PC-9 (cell line): ENCODE results near the gene TGM2. TPM values are rescaled to one million over a fixed set of nuclear protein-coding genes. Genes with fewer than 3 reads are reported as not detected.

Experiments
- BruUV-seq: library from RNA; stranded (reverse); fragments of 400-500 nt; replicated peaks from 2 replicates; lab custom pipeline; 2021; lab: Mats Ljungman, UMichigan
- CTCF ChIA-PET: fragments of 300-600 bp; sonication (Branson Sonifier 250); formaldehyde crosslinking; loops from one replicate; lab custom pipeline; 2022; ENCODE audit warnings: antibody characterized with exemption; lab: Charles Lee
- POLR2A ChIA-PET: fragments of 300-600 bp; sonication (Branson Sonifier 250); formaldehyde crosslinking; loops from one replicate; lab custom pipeline; 2022; ENCODE audit warnings: antibody characterized with exemption; ENCODE audit not compliant: unreplicated experiment; lab: Charles Lee
- DNase-seq, 2 experiments: peaks; one replicate each; pipeline versions ENCODE4 v3.0.0 to v3.0.0-alpha.2; 2015 to 2022; ENCODE audit warnings: mixed read lengths in 1 of 2
- H2AFZ ChIP-seq: fragments of 200-600 bp; sonication (generic); 2 replicates; pipeline ENCODE4 v1.8.1; 2017; ENCODE audit warnings: antibody characterized with exemption
- H3F3A ChIP-seq: fragments of 200-600 bp; sonication (generic); 2 replicates; pipeline ENCODE4 v1.8.1; 2017; ENCODE audit warnings: antibody characterized with exemption, mild to moderate bottlenecking, low read depth; ENCODE audit not compliant: insufficient read depth
- H3K27ac ChIP-seq: fragments of 200-600 bp; sonication (generic); 2 replicates; pipeline ENCODE4 v1.6.1; 2016; ENCODE audit warnings: mixed run types
- H3K27me3 ChIP-seq: fragments of 200-600 bp; sonication (generic); 2 replicates; pipeline ENCODE4 v1.6.1; 2016; ENCODE audit warnings: low read depth, mixed run types; ENCODE audit not compliant: insufficient read depth
- H3K36me3 ChIP-seq: fragments of 200-600 bp; sonication (generic); 2 replicates; pipeline ENCODE4 v1.6.1; 2016; ENCODE audit warnings: low read depth, mixed run types
- H3K4me1 ChIP-seq: fragments of 200-600 bp; sonication (generic); replicated peaks from 2 replicates; pipeline ENCODE4 v1.6.1; 2016; ENCODE audit warnings: mixed run types; ENCODE audit not compliant: insufficient read depth
- H3K4me2 ChIP-seq: fragments of 200-600 bp; sonication (generic); 2 replicates; pipeline ENCODE4 v1.6.1; 2017; ENCODE audit warnings: mixed run types
- H3K4me3 ChIP-seq: fragments of 200-600 bp; sonication (generic); 2 replicates; pipeline ENCODE4 v1.6.1; 2016; ENCODE audit warnings: mixed run types
- H3K79me2 ChIP-seq: fragments of 200-600 bp; sonication (generic); 2 replicates; pipeline ENCODE4 v1.6.1; 2017; ENCODE audit warnings: low read depth, mixed run types
- H3K9me2 ChIP-seq: fragments of 200-600 bp; sonication (generic); 2 replicates; pipeline ENCODE4 v1.8.1; 2017; ENCODE audit warnings: mild to moderate bottlenecking; ENCODE audit not compliant: insufficient read depth
- H3K9me3 ChIP-seq: fragments of 200-600 bp; sonication (generic); 2 replicates; pipeline ENCODE4 v1.8.1; 2016; ENCODE audit warnings: low read depth; ENCODE audit not compliant: insufficient read depth
- H4K20me1 ChIP-seq: fragments of 200-600 bp; sonication (generic); 2 replicates; pipeline ENCODE4 v1.8.1; 2017; ENCODE audit not compliant: insufficient read depth
- EZH2 ChIP-seq: fragments of 200-600 bp; sonication (generic); IDR thresholded peaks from 2 replicates; pipeline ENCODE4 v1.8.0; 2017; ENCODE audit warnings: antibody characterized with exemption, low read depth
- intact Hi-C: fragments of 100-400 bp; cut with micrococcal nuclease; formaldehyde crosslinking; loops from one replicate; pipeline ENCODE4 v1.10.0; 2022; ENCODE audit not compliant: unreplicated experiment
- total RNA-seq: library from RNA; stranded (reverse); gene quantifications from 2 replicates; pipeline ENCODE4 v1.2.3, GENCODE V29; 2021
- TF ChIP-seq, protein P1 (sequence below): fragments of 200-600 bp; sonication (generic); conservative IDR thresholded peaks from 2 replicates; pipeline ENCODE4 v1.6.1; 2017; ENCODE audit warnings: mixed run types, antibody characterized with exemption, mild to moderate bottlenecking, moderate library complexity

The TGM2 gene
- total RNA-seq, 1 experiment from 2014 or later, result 333 TPM

DNA sequence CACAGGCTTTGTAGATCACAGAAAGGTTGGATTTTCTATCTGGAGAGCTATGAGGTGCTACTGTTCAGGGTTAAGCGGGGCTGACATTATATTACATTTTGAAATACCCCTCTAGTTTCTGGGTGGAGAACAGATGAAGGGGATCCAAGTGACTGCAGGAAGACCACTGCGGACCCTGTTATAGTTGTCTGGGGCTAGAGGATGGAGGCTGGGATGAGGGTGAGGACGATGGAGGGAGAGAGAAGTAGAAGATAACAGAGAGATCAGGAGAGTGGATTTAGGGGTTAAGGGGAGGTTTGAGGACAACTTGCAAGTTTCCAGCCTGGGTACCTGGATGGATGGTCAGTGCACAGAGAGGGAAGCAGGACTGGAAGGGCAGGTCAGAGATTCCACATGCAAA is 43.5 kb upstream of the TGM2 start:
- DNase-seq, result no peak
- Histone ChIP-seq H3K4me3 (no peak overlapping the region), H3K27ac (0 out of 2 replicates have a peak overlapping the region, but pooled peaks have one; percentile 9), H3K79me2 (no peaks in the 10 kb centered on the region), H4K20me1 (no peaks in the 10 kb centered on the region), H3K36me3 (no peaks in the 10 kb centered on the region), H3K27me3 (no peaks in the 10 kb centered on the region), H3F3A (peaks cover 8% of the 10 kb centered on the region; the same call in 1 of the 2 replicates), H3K4me1 (peaks cover 17% of the 10 kb centered on the region), H2AFZ (0 out of 2 replicates have a peak overlapping the region, but pooled peaks have one; percentile 28), H3K9me3 (no peaks in the 10 kb centered on the region), H3K4me2 (peak overlapping the region; percentile 46), H3K9me2 (no peaks in the 10 kb centered on the region)
- POLR2A ChIA-PET, result no interaction called here
- no TSS peak for BruUV-seq
- no peak for TF ChIP-seq EZH2
- TF ChIP-seq, protein P1, sequence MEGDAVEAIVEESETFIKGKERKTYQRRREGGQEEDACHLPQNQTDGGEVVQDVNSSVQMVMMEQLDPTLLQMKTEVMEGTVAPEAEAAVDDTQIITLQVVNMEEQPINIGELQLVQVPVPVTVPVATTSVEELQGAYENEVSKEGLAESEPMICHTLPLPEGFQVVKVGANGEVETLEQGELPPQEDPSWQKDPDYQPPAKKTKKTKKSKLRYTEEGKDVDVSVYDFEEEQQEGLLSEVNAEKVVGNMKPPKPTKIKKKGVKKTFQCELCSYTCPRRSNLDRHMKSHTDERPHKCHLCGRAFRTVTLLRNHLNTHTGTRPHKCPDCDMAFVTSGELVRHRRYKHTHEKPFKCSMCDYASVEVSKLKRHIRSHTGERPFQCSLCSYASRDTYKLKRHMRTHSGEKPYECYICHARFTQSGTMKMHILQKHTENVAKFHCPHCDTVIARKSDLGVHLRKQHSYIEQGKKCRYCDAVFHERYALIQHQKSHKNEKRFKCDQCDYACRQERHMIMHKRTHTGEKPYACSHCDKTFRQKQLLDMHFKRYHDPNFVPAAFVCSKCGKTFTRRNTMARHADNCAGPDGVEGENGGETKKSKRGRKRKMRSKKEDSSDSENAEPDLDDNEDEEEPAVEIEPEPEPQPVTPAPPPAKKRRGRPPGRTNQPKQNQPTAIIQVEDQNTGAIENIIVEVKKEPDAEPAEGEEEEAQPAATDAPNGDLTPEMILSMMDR, result no peak
- CTCF ChIA-PET, result no interaction called here
- intact Hi-C loops, result no loop called here

DNA sequence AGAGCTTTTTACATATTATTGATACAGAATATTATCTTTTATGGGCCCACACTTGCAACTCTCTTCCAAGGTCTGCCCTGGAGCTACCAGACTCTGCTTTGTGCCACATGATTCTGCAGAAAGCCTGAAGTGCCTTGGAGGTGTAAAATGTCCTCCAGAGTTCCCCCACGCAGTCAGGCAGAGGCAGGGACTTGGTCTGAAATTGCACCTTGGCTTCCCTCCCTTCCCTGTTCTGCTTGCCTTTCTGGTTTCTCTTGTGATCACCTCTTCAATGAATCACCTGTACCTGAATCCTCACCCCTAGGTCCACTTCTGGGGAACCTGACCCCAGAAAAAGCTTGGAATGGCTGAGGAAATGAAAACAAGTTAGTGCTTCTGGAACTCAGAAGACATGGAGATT is 43.0 kb upstream of the TGM2 start:
- H3K4me3 ChIP-seq, result no peak overlapping the region
- no peaks in the 10 kb centered on the region for H3K9me2 ChIP-seq
- peaks cover 17% of the 10 kb centered on the region for H3K4me1 ChIP-seq
- no peaks in the 10 kb centered on the region for H4K20me1 ChIP-seq
- no peaks in the 10 kb centered on the region for H3K36me3 ChIP-seq
- ChIA-PET POLR2A (no interaction called here), CTCF (no interaction called here)
- peaks cover 8% of the 10 kb centered on the region; the same call in 1 of the 2 replicates for H3F3A ChIP-seq
- intact Hi-C loops, result no loop called here
- peak overlapping the region; percentile 46 for H3K4me2 ChIP-seq
- H3K9me3 ChIP-seq, result no peaks in the 10 kb centered on the region
- H3K79me2 ChIP-seq, result no peaks in the 10 kb centered on the region
- DNase-seq, result no peak
- H3K27me3 ChIP-seq, result no peaks in the 10 kb centered on the region
- H2AFZ ChIP-seq, result 0 out of 2 replicates have a peak overlapping the region, but pooled peaks have one; percentile 28
- BruUV-seq, result no TSS peak
- peak overlapping the region; percentile 9; the same call in 1 of the 2 replicates for H3K27ac ChIP-seq
- TF ChIP-seq, protein P1, result no peak
- no peak for TF ChIP-seq EZH2

DNA sequence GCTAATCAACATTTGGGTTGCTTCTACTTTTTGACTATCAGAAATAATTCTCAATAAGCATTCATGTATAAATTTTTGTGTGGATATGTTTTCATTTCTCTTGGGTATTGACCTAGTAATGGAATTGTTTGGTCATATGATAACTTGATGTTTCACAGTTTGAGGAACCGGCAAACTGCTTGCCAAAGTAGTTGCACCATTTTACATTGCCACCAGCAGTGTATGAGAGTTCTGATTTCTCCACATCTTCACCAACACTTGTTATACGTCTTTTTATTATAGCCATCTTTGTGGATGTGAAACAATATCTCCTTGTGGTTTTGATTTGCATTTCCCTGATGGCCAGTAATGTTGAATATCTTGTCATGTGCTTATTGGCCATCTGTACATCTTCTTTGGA is 42.6 kb upstream of the TGM2 start:
- no peak for TF ChIP-seq EZH2
- TF ChIP-seq, protein P1, result no peak
- no peak overlapping the region for H3K27ac ChIP-seq
- H3K9me2 ChIP-seq, result no peaks in the 10 kb centered on the region
- H2AFZ ChIP-seq, result no peak overlapping the region
- H3K4me1 ChIP-seq, result peaks cover 17% of the 10 kb centered on the region
- no peaks in the 10 kb centered on the region for H3K27me3 ChIP-seq
- H3K9me3 ChIP-seq, result no peaks in the 10 kb centered on the region
- intact Hi-C loops, result no loop called here
- no peak overlapping the region for H3K4me2 ChIP-seq
- H3F3A ChIP-seq, result peaks cover 8% of the 10 kb centered on the region; the same call in 1 of the 2 replicates
- no peaks in the 10 kb centered on the region for H3K36me3 ChIP-seq
- ChIA-PET CTCF (interaction anchor here (0.6 to 1.2 kb wide), 2 partner anchors 10 to 296 kb away, joined by 5 to 6 read pairs; no protein-coding TSS in a partner anchor), POLR2A (no interaction called here)
- no peak for DNase-seq
- no peak overlapping the region for H3K4me3 ChIP-seq
- no TSS peak for BruUV-seq
- H3K79me2 ChIP-seq, result no peaks in the 10 kb centered on the region
- H4K20me1 ChIP-seq, result no peaks in the 10 kb centered on the region
